HEK293T (cell line): ENCODE measurements around the gene IZUMO2.

Source experiments
- BHLHE40 ChIP-seq: fragments of 450-650 bp; IDR thresholded peaks from 2 replicates; pipeline ENCODE4 v1.6.1; 2016; ENCODE audit warnings: mild to moderate bottlenecking, moderate library complexity, borderline replicate concordance
- ELF4 ChIP-seq: fragments of 450-650 bp; IDR thresholded peaks from 2 replicates; pipeline ENCODE4 v1.6.1; 2017; ENCODE audit warnings: antibody characterized with exemption
- FOXK2 ChIP-seq: fragments of 450-650 bp; IDR thresholded peaks from 2 replicates; pipeline ENCODE4 v1.6.1; 2016; ENCODE audit warnings: mild to moderate bottlenecking
- FOXM1 ChIP-seq: fragments of 450-650 bp; IDR thresholded peaks from 2 replicates; pipeline ENCODE4 v1.6.1; 2017; ENCODE audit warnings: mild to moderate bottlenecking, borderline replicate concordance
- LEF1 ChIP-seq: fragments of 450-650 bp; IDR thresholded peaks from 2 replicates; pipeline ENCODE4 v1.6.1; 2017; ENCODE audit warnings: mild to moderate bottlenecking, borderline replicate concordance
- NFRKB ChIP-seq: fragments of 450-650 bp; IDR thresholded peaks from 2 replicates; pipeline ENCODE4 v1.6.1; 2016; ENCODE audit warnings: mild to moderate bottlenecking, moderate library complexity
- SUZ12 ChIP-seq: fragments of 450-650 bp; IDR thresholded peaks from 2 replicates; pipeline ENCODE4 v1.6.1; 2016; ENCODE audit warnings: mild to moderate bottlenecking
- TARDBP ChIP-seq: fragments of 450-650 bp; IDR thresholded peaks from 2 replicates; pipeline ENCODE4 v1.6.1; 2016
- ZNF384 ChIP-seq: fragments of 450-650 bp; IDR thresholded peaks from 2 replicates; pipeline ENCODE4 v1.6.1; 2016

- TF ChIP-seq ZNF384 (no peak), SUZ12 (no peak), NFRKB (no peak), BHLHE40 (no peak), ELF4 (no peak), LEF1 (no peak), FOXM1 (no peak), FOXK2 (no peak), TARDBP (no peak)
Observed at GRCh38 chr19:50206191-50206590, 43.1 kb upstream of the IZUMO2 start.
